HepG2 (cell line): ENCODE measurements around the gene YIPF3. TPM values are rescaled to one million over a fixed set of nuclear protein-coding genes. Genes with fewer than 3 reads are reported as not detected.

Experiments used
- ARID4A ChIP-seq: sonication (generic); formaldehyde crosslinking; IDR thresholded peaks from 2 replicates; pipeline ENCODE4 v1.5.0; 2020; ENCODE audit warnings: mild to moderate bottlenecking, missing genetic modification reagents, borderline replicate concordance
- ARNTL ChIP-seq: sonication (generic); formaldehyde crosslinking; IDR thresholded peaks from 2 replicates; pipeline ENCODE4 v1.4.0; 2020; ENCODE audit warnings: mild to moderate bottlenecking, missing genetic modification reagents
- ATF2 ChIP-seq: sonication (generic); formaldehyde crosslinking; IDR thresholded peaks from 2 replicates; pipeline ENCODE4 v1.4.0; 2020; ENCODE audit warnings: missing genetic modification reagents
- BCLAF1 ChIP-seq: fragments of 450-650 bp; IDR thresholded peaks from 2 replicates; pipeline ENCODE4 v1.6.1; 2017; ENCODE audit warnings: mild to moderate bottlenecking
- ETV6 ChIP-seq: sonication (generic); formaldehyde crosslinking; conservative IDR thresholded peaks from 2 replicates; pipeline ENCODE4 v1.4.0; 2020; ENCODE audit warnings: missing genetic modification reagents
- GABPB1 ChIP-seq: IDR thresholded peaks from 2 replicates; pipeline ENCODE4 v1.6.1; 2016; ENCODE audit warnings: mild to moderate bottlenecking, missing genetic modification reagents, moderate library complexity, missing compliant biosample characterization
- HNF4G ChIP-seq, 2 experiments: sonication (generic) in 1 of 2; formaldehyde crosslinking in 1 of 2; IDR thresholded peaks; 2 replicates each; pipeline versions ENCODE4 v1.4.0 to v1.6.1; 2011 to 2020; ENCODE audit warnings: borderline replicate concordance in 2 of 2, low read depth in 2 of 2, mild to moderate bottlenecking in 2 of 2, low read length in 1 of 2, missing genetic modification reagents in 1 of 2, moderate library complexity in 1 of 2
- MAFK ChIP-seq, 2 experiments: IDR thresholded peaks in 1 of 2; conservative IDR thresholded peaks in 1 of 2; 2 replicates each; pipeline ENCODE4 v1.6.1; 2011; ENCODE audit warnings: improper control_type of control experiment in 2 of 2, low read length in 2 of 2
- MIER2 ChIP-seq: IDR thresholded peaks from 2 replicates; pipeline ENCODE4 v1.6.1; 2016; ENCODE audit warnings: missing biosample characterization, missing genetic modification reagents
- MYC ChIP-seq: sonication (generic); formaldehyde crosslinking; IDR thresholded peaks from 2 replicates; pipeline ENCODE4 v1.9.0; 2021; ENCODE audit warnings: missing genetic modification reagents, borderline replicate concordance
- NFE2L2 ChIP-seq: fragments of 150-350 bp; IDR thresholded peaks from 2 replicates; pipeline ENCODE4 v1.6.1; 2014; ENCODE audit warnings: low read length
- NR1H2 ChIP-seq: sonication (generic); formaldehyde crosslinking; IDR thresholded peaks from 2 replicates; pipeline ENCODE4 v1.8.1; 2022; ENCODE audit warnings: low read depth, missing genetic modification reagents, borderline replicate concordance
- RAD51 ChIP-seq: fragments of 450-650 bp; IDR thresholded peaks from 2 replicates; pipeline ENCODE4 v1.6.1; 2016; ENCODE audit warnings: borderline replicate concordance
- SMC3 ChIP-seq: IDR thresholded peaks from 2 replicates; pipeline ENCODE4 v1.6.1; 2011; ENCODE audit warnings: low read length, improper control_type of control experiment
- ZNF225 ChIP-seq: sonication (generic); formaldehyde crosslinking; IDR thresholded peaks from 2 replicates; pipeline ENCODE4 v1.4.0; 2020; ENCODE audit warnings: mild to moderate bottlenecking, missing genetic modification reagents
- ZNF446 ChIP-seq: sonication (generic); formaldehyde crosslinking; IDR thresholded peaks from 2 replicates; pipeline ENCODE4 v1.5.0; 2020; ENCODE audit warnings: mild to moderate bottlenecking, missing genetic modification reagents
- ZNF567 ChIP-seq: sonication (generic); formaldehyde crosslinking; IDR thresholded peaks from 2 replicates; pipeline ENCODE4 v1.8.1; 2023; ENCODE audit warnings: mild to moderate bottlenecking, missing genetic modification reagents, borderline replicate concordance
- ZNF577 ChIP-seq: sonication (generic); formaldehyde crosslinking; IDR thresholded peaks from 2 replicates; pipeline ENCODE4 v1.4.0; 2020; ENCODE audit warnings: mild to moderate bottlenecking, low read depth, missing genetic modification reagents, borderline replicate concordance
- ZSCAN31 ChIP-seq: sonication (generic); formaldehyde crosslinking; IDR thresholded peaks from 2 replicates; pipeline ENCODE4 v1.5.0; 2020; ENCODE audit warnings: low read depth, mild to moderate bottlenecking, missing genetic modification reagents
- polyA plus RNA-seq, 8 experiments: library from polyadenylated mRNA; depleted of rRNA in 3 of 8; stranded (reverse) in 7 of 8; unstranded in 1 of 8; fragments of >200 nt; fragmentation: Illumina TruSeq in 4 of 8; extraction: Trizol in 4 of 8; gene quantifications; 2 replicates each; pipeline versions ENCODE4 v1.2.1 to v1.2.3, GENCODE V29; 2011 to 2016; ENCODE audit warnings: low read depth in 4 of 8, missing spikeins in 1 of 8, mixed read lengths in 1 of 8; ENCODE audit not compliant: insufficient read depth in 1 of 8
- total RNA-seq, 5 experiments: library from RNA; depleted of rRNA; stranded (reverse); fragments of >200 nt; fragmentation: Illumina TruSeq; extraction: Trizol; gene quantifications; 2 replicates each; pipeline ENCODE4 v1.2.3, GENCODE V29; 2016; ENCODE audit warnings: low read depth in 1 of 5

YIPF3 gene
- total and polyA plus RNA-seq, 2 of the 13 experiments (the other 11 are each of a cell fraction or from before 2014, with no cell fraction given), result 107 to 206 TPM

GRCh38 chr6:43496370-43497128, 20.2 kb downstream of the YIPF3 start (continued):
- TF ChIP-seq ARID4A (CRISPR knock-in tag) (peak; percentile 58; the same call in 1 of the 2 replicates), ZSCAN31 (CRISPR knock-in tag) (peak; percentile 75; the same call in 1 of the 2 replicates), BCLAF1 (no peak), SMC3 (peak; percentile 85), ZNF567 (no peak), GABPB1 (CRISPR knock-in tag) (no peak; the same call in 1 of the 2 replicates), RAD51 (no peak), ZNF577 (no peak), ATF2 (CRISPR knock-in tag) (no peak; the same call in 1 of the 2 replicates), ZNF225 (CRISPR knock-in tag) (no peak), MAFK (conservative IDR thresholded peaks at IDR 0.05 in 1 of 2, IDR thresholded peaks at IDR 0.05 in 1 of 2; ENCODE audit: low read length in 2 of 2) (no peak), ZNF446 (CRISPR knock-in tag) (no peak), NFE2L2 (no peak), HNF4G (IDR thresholded peaks at IDR 0.05; ENCODE audit: borderline replicate concordance, low read depth, low read length) (0 out of 2 replicates have a peak, but pooled peaks have one; percentile 7), HNF4G (CRISPR knock-in tag; IDR thresholded peaks at IDR 0.05; ENCODE audit: borderline replicate concordance, low read depth) (no peak), MIER2 (CRISPR knock-in tag) (peak; percentile 27; the same call in 1 of the 2 replicates), MYC (CRISPR knock-in tag) (no peak; the same call in none of the 2 replicates), ARNTL (CRISPR knock-in tag) (no peak), ETV6 (no peak), NR1H2 (CRISPR knock-in tag) (no peak)
